GM21528 (cell line): ENCODE measurements around the gene MAPT.

Experiments
- ATAC-seq: cut with Tn5 transposase; IDR thresholded peaks from one replicate; pipeline ENCODE4 v1.9.1; 2021; ENCODE audit warnings: mild to moderate bottlenecking, moderate library complexity; ENCODE audit not compliant: unreplicated experiment, low FRiP score

Gene MAPT

GRCh38 chr17:46037722-46038255, 143.4 kb downstream of the MAPT start:
- ATAC-seq, result no peak

DNA sequence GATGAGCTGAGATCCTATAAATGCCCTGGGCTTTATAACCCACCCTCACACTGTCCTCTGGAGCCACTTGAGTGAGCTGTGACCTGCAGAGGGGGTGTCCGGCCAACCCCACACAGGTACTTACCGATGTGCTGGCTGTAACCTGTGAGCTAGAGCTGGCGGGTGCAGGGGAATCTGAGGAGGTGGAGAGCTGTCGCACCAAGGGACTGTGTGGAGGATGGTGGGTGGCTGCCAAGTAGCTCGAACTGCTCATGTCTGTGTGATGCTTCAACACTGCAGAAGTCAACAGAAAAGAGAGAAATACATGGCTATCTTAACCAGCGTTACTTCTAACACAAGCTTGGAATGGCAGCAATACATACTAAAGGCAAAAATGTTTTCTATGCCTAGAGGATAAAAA, 144.1 kb downstream of the MAPT start:
- ATAC-seq, result no peak

- ATAC-seq, result no peak
Measured at GRCh38 chr17:46038937-46039336, 144.6 kb downstream of the MAPT start.

DNA sequence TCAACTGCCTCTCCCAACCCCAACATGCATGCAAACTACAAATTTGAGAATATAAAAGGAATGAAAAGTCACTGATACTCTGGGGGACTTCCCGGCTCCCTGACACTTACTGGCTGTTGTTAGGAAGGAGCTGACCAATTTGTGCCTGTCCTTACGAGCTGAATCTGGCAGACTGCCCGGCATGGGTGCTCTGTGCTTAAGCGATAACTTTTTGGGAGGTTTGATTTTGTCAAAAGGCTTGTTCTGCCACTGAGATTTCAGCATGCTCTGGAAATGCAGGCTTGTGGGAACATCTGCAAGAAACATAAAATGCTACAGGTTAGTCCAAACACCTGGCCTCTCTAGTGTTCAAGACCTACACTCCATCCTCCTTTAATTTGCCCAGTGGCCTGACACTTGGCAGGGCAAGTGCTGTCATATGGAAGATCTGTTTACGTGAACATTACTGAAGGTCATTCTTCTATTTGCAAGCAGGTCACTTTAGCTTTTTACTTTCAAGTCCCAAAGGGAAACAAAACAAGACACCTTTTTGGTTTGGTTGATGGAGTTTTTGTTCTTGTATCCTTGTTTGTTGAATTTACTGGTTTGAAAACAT, 145.3 kb downstream of the MAPT start:
- no peak for ATAC-seq

DNA sequence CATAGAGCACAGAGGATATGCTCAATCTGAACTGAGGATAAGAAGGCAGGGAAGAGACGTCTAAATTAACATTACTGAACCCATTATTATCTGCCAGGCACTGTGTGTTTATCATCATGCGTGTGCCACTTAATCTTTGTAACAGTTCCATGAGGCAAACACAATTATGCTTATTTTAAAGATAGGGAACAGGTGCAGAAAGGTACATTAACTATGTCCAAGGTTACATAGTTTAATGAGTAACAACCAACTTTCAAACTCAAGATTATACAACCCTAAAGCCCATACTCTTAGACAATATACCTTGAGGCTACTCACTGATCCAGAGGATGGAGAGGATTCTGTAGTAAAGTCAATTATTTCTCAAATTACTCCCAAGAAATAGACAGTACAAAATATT, 147.9 kb downstream of the MAPT start:
- ATAC-seq, result no peak

DNA sequence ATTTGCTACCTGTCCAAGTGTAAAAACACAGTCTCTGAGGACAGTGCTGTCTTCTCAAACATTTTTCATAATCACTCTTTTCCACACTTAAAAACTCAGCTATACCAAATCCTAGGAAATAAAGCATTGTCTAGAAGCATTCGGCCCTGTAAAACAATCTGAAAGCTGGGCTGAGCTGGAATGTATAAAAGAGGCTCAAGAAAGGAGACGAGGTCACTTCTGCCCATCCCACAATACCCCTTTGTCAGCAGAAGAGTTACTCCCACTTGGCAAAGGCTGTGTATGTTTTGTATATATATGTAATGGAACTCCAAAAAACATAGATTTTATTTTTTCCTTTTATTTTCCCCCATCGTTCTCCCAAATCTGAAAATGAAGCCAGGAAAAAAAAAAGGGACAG, 148.6 kb downstream of the MAPT start:
- no peak for ATAC-seq

DNA sequence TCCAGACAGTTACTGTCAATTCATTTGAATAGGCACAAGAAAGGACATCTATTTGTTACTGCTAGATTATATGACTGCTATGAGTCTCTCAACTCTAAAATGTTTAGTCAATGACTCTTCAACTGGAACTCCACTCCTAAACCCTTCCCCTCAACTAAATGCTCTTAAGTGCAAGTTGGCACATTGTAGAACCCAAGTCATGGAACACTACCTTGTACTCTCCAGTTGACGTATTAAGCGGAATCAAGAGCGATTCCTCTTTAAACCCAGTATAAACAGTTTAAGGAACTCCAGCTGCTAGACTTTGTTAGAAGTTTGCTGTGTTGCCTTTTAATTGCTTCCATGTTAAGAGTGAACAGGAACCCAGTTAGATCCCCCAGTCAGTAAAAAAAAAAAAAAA, 149.3 kb downstream of the MAPT start:
- no peak for ATAC-seq

- ATAC-seq, result no peak
Measured at GRCh38 chr17:46044286-46044928, 150.1 kb downstream of the MAPT start.

- ATAC-seq, result no peak
Measured at GRCh38 chr17:46044989-46045388, 150.6 kb downstream of the MAPT start.

DNA sequence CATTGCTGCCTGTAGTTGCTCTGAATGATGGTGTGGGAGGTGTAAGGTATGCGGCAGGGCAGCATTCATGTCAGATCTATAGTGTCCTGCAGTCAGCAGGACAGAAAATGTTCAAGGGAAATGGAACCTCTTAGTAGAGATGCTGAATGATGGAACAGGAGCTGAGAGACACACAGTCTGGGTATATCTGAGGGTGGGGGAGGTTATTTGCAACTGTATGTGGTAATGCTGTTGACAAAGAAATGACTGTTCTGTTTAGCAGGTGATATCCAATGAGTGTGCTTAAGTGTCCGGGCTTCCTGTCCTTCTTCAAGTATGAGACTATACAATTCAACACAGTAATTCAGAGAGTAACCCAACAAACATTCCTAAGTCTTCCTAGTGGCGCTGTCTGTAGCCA, 151.3 kb downstream of the MAPT start:
- ATAC-seq, result no peak

- ATAC-seq, result no peak
Measured at GRCh38 chr17:46046957-46047356, 152.6 kb downstream of the MAPT start.

DNA sequence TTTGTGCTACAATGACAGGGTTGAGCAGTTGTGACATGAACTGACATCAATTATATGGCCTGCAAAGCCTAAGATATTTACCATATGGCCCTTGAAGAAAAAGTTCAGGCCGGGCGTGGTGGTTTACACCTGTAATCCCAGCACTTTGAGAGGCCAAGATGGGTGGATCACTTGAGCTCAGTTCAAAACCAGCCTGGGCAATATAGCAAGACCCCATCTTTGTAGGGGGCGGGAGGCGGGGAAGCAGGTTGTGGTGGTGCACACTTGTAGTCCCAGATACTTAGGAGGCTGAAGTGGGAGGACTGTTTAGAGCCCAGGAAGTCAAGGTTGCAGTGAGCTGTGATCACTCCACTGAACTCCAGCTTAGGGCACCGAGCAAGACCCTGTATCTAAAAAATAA, 153.0 kb downstream of the MAPT start:
- no peak for ATAC-seq

DNA sequence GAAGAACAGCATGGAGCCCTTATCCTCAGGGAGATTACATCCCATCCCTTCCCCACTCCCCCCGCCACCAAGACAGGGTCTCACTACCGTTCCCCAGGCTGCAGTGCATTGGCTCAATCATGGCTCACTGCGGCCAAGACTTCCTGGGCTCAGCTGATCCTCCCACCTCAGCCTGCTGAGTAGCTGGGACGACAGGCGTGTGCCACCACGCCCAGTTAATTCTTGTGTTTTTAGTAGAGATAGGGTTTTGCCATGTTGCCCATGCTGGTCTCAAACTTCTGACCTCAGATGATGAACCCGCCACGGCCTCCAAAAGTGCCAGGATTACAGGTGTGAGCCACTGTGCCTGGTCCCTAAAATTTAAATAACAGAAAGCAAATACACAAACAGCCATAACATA, 153.5 kb downstream of the MAPT start:
- no peak for ATAC-seq

DNA sequence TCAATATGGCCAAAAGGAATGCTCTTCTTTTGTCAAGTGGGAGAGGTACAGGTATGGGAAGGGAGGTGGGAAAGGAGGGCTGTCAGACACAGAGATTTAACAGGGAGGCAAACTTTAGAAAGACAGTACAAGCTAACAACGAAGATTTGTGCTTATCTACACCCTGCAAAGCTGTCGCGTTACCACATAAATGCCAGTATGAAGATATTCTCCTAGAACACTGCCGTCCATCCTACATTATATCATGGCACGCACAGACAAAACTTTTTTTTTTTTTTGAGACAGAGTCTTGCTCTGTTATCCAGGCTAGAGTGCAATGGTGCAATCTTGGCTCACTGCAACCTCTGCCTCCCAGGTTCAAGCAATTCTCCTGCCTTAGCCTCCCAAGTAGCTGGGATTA, 155.3 kb downstream of the MAPT start:
- ATAC-seq, result no peak

DNA sequence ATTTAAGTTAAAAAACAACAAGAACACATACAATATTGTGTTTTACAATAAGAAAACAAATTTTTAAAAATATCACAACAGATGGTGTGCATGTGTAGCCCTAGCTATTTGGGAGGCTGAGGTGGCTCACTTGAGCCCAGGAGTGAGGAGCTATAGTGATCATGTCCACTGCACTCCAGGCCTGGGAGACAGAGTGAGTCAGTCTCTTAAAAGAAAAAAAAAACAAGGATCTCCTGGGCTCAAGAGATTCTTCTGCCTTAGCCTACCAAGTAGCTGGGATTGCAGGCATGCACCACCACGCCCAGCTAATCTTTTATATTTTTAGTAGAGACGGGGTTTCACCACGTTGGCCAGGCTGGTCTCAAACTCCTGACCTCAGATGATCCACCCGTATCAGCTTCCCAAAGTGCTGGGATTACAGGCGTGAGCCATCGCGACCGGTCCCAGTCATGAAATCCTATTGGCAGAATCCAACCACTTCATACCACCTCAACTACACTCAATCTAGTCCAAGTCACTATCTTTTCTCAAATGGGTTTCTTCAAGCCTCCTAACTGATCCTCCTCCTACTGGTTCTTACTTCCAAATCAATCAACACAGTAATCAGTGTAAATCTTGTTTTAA, 159.7 kb downstream of the MAPT start:
- no peak for ATAC-seq

DNA sequence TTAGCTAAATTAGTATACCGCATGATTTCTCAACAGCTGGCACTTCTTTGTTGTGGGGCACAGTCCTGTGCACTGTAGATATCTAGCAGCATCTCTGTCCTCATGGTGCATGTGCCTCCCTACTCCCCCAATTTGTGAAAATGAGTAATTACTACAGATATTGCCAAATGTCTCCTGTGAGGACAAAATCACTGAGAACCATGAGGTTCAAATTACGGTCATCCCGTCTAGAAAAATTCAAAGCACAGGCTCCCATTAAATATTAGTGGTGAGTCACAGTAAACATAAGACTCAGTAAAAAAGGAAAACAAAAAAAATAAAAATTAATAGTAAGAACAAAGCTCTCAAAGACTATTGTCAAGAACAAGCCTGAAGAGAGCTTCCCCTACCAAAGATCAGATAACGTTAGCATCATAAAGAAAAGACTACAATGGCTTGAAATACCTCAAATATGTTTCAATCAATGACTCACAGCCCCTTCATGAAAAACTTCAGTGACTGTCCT, 162.5 kb downstream of the MAPT start:
- ATAC-seq, result no peak

DNA sequence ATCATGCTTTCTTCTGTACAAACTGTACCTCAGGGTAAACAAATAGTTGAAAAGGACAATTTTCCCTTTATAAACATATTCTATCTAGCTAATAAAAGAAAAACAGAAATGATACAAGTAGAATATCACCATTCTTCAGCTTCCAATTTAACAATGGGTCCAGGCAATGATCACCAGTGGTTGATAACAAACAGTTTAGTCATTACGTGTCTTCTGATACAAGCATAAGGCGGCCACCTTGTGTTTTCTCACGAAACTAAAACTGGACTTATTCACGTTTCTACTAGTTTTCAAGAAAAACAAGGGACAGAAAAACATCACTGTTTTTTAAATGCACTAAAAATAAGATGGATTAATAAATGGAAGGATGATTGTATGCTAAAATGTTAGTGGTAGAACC, 163.0 kb downstream of the MAPT start:
- no peak for ATAC-seq

DNA sequence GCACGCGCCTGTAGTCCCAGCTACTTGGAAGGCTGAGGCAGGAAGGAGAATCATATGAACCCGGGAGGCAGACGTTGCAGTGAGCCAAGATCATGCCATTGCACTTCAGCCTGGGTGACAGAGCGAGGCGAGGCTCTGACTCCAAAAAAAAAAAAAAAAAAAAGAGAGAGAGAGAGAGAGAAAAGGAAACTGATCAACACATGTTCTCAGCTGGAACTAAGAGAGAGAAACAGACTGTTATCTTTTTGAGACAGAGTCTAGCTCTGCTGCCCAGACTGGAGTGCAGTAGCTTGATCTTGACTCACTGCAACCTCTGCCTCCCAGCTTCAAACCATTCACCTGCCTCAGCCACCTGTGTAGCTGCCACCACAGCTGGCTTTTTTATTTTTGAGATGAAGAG, 165.1 kb downstream of the MAPT start:
- no peak for ATAC-seq

- ATAC-seq, result no peak
Measured at GRCh38 chr17:46060461-46060860, 166.1 kb downstream of the MAPT start.

GRCh38 chr17:46061435-46061834, 167.1 kb downstream of the MAPT start:
- ATAC-seq, result no peak

GRCh38 chr17:46063241-46063640, 168.9 kb downstream of the MAPT start:
- ATAC-seq, result no peak

DNA sequence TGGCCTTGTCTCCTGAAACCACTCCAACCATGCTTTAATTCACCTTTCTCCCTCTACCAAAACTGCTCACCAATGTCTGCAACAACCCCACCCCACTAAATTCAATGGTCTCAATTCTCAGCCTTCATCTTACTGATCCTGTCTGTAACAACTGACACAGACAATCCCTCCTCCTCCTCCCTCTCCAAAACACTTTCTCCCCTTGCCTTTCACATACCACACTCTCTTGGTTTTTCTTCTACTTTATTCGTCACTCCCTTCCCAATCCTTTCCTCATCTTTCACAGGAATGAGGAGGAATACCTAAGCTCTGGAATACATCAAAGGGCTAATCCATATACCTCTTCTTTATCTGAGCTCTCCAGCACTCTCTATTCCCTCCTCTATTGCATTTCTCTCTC, 170.1 kb downstream of the MAPT start:
- no peak for ATAC-seq
